ENCODE measurements around the gene TPM1. TPM values are rescaled to one million over a fixed set of nuclear protein-coding genes. Genes with fewer than 3 reads are reported as not detected.

The TPM1 gene
- total and polyA plus RNA-seq, 9 of the 15 experiments (the other 6 are each of a cell fraction or from before 2014, with no cell fraction given) = 8.1 to 53.9 (median 43.1) TPM

GRCh38 chr15:63109920-63110319, 67.4 kb downstream of the TPM1 start (continued):
- TF ChIP-seq DDX20 (tag; IDR thresholded peaks at IDR 0.05; ENCODE audit: low read depth) = no peak
- no peak for TF ChIP-seq SMAD3 (CRISPR knock-in tag; conservative IDR thresholded peaks at IDR 0.05)
- no peak for TF ChIP-seq GTF2E2 (tag; IDR thresholded peaks at IDR 0.05)
- TF ChIP-seq GATAD2B (IDR thresholded peaks at IDR 0.05; ENCODE audit: borderline replicate concordance) = 0 out of 2 replicates have a peak, but pooled peaks have one; percentile 27
- no peak for TF ChIP-seq RBM14 (IDR thresholded peaks at IDR 0.05; ENCODE audit: borderline replicate concordance, insufficient read depth, low read depth, low read length)
- no peak for TF ChIP-seq ZSCAN29 (IDR thresholded peaks at IDR 0.05)
- no peak for TF ChIP-seq MAZ (CRISPR knock-in tag; conservative IDR thresholded peaks at IDR 0.05 in 1 of 2, IDR thresholded peaks at IDR 0.05 in 1 of 2)
- TF ChIP-seq GTF2A2 (tag; IDR thresholded peaks at IDR 0.05) = no peak
- TF ChIP-seq CBX1 (IDR thresholded peaks at IDR 0.05; ENCODE audit: low read depth) = no peak
- no peak for TF ChIP-seq CHD4 (IDR thresholded peaks at IDR 0.05; ENCODE audit: insufficient read depth, insufficient replicate concordance, low read depth, low read length, poor library complexity, severe bottlenecking)
- no peak for TF ChIP-seq WHSC1 (IDR thresholded peaks at IDR 0.05; ENCODE audit: low read length)
- no peak for TF ChIP-seq RREB1 (CRISPR knock-in tag; IDR thresholded peaks at IDR 0.05)
- peak; percentile 81 for TF ChIP-seq PKNOX1 (IDR thresholded peaks at IDR 0.05)
- TF ChIP-seq FOXP1 (CRISPR knock-in tag; IDR thresholded peaks at IDR 0.05) = no peak
- no peak for TF ChIP-seq PTBP1 (IDR thresholded peaks at IDR 0.05; ENCODE audit: low read depth, low read length)
- no peak for TF ChIP-seq MLLT1 (IDR thresholded peaks at IDR 0.05)
- peak; percentile 78 to 96; a peak in 3 of 4 replicates for TF ChIP-seq SIN3A (IDR thresholded peaks at IDR 0.05; ENCODE audit: borderline replicate concordance in 2 of 2, control insufficient read depth in 1 of 2, low read depth in 2 of 2, low read length in 2 of 2)
- peak; percentile 93 to 94 for TF ChIP-seq TRIM24 (IDR thresholded peaks at IDR 0.05)
- no peak for TF ChIP-seq YBX1 (IDR thresholded peaks at IDR 0.05)
- TF ChIP-seq ZBTB12 (CRISPR knock-in tag; IDR thresholded peaks at IDR 0.05) = no peak
- TF ChIP-seq ZZZ3 (IDR thresholded peaks at IDR 0.05) = no peak
